Hepatocyte (in vitro differentiated cells): ENCODE measurements around the gene XG. TPM values are rescaled to one million over a fixed set of nuclear protein-coding genes. Genes with fewer than 3 reads are reported as not detected.
"Not testable (repeated sequence)": the region's sequence is repeated elsewhere in the genome, so short reads cannot be mapped to it uniquely, and the experiment has no call there.

Experiments
- DNase-seq: peaks from one replicate; pipeline ENCODE4 v3.0.0-alpha.2; 2016; ENCODE audit warnings: low spot score
- H2AFZ ChIP-seq: fragments of 200-600 bp; sonication (generic); 2 replicates; pipeline ENCODE4 v1.6.0; 2016; ENCODE audit warnings: antibody characterized with exemption, mild to moderate bottlenecking
- H3K27ac ChIP-seq: fragments of 200-600 bp; sonication (generic); 2 replicates; pipeline ENCODE4 v1.5.1; 2016; ENCODE audit warnings: mild to moderate bottlenecking
- H3K27me3 ChIP-seq: fragments of 200-600 bp; sonication (generic); 2 replicates; pipeline ENCODE4 v1.6.1; 2016
- H3K36me3 ChIP-seq: fragments of 200-600 bp; sonication (generic); replicated peaks from 2 replicates; pipeline ENCODE4 v1.5.1; 2016; ENCODE audit warnings: low read depth; ENCODE audit not compliant: insufficient read depth
- H3K4me1 ChIP-seq: fragments of 200-600 bp; sonication (generic); 2 replicates; pipeline ENCODE4 v1.5.1; 2016; ENCODE audit warnings: mild to moderate bottlenecking, moderate library complexity; ENCODE audit not compliant: insufficient read depth
- H3K4me2 ChIP-seq: fragments of 200-600 bp; sonication (generic); 2 replicates; pipeline ENCODE4 v1.6.0; 2016
- H3K4me3 ChIP-seq: fragments of 200-600 bp; sonication (generic); 2 replicates; pipeline ENCODE4 v1.5.1; 2016; ENCODE audit warnings: mild to moderate bottlenecking
- H3K79me2 ChIP-seq: fragments of 200-600 bp; sonication (generic); 2 replicates; pipeline ENCODE4 v1.6.0; 2017; ENCODE audit warnings: mild to moderate bottlenecking
- H3K9me2 ChIP-seq: fragments of 200-600 bp; sonication (generic); replicated peaks from 2 replicates; pipeline ENCODE4 v1.6.0; 2017; ENCODE audit warnings: mild to moderate bottlenecking; ENCODE audit not compliant: insufficient read depth
- H3K9me3 ChIP-seq: fragments of 200-600 bp; sonication (generic); 2 replicates; pipeline ENCODE4 v1.5.1; 2016; ENCODE audit warnings: low read depth, mild to moderate bottlenecking
- H4K20me1 ChIP-seq: fragments of 200-600 bp; sonication (generic); 2 replicates; pipeline ENCODE4 v1.6.0; 2016; ENCODE audit warnings: mild to moderate bottlenecking; ENCODE audit not compliant: insufficient read depth, poor library complexity, severe bottlenecking
- EZH2 ChIP-seq: fragments of 200-600 bp; sonication (generic); IDR thresholded peaks from 2 replicates; pipeline ENCODE4 v1.6.1; 2016; ENCODE audit warnings: antibody characterized with exemption, mild to moderate bottlenecking, borderline replicate concordance
- EZH2phosphoT487 ChIP-seq: fragments of 200-600 bp; sonication (generic); IDR thresholded peaks from one replicate; pipeline ENCODE4 v1.6.1; 2018; ENCODE audit warnings: antibody characterized with exemption, mild to moderate bottlenecking, low read depth, moderate library complexity; ENCODE audit not compliant: unreplicated experiment, severe bottlenecking
- WGBS: methylation state at CpG from one replicate; pipeline ENCODE4 v1.1.6; 2016; ENCODE audit warnings: low lambda C conversion rate; ENCODE audit errors: missing lambda C conversion rate; 5-methylcytosine and 5-hydroxymethylcytosine counted together
- polyA plus RNA-seq: library from polyadenylated mRNA; unstranded; fragments of >200 nt; fragmentation: Nextera tagmentation; extraction: Ambion mirVana; gene quantifications from 2 replicates; pipeline ENCODE4 v1.2.1, GENCODE V29; 2016
- total RNA-seq: library from RNA; depleted of rRNA; stranded (reverse); fragments of >200 nt; gene quantifications from 2 replicates; pipeline ENCODE4 v1.2.3, GENCODE V29; 2014
- TF ChIP-seq, protein P1 (sequence below): fragments of 200-600 bp; sonication (generic); IDR thresholded peaks from 2 replicates; pipeline ENCODE4 v1.5.1; 2016; ENCODE audit warnings: antibody characterized with exemption, mild to moderate bottlenecking; ENCODE audit not compliant: poor library complexity

The XG gene
- total and polyA plus RNA-seq, 2 experiments from 2014 or later: 0.53 to 0.64 TPM

DNA sequence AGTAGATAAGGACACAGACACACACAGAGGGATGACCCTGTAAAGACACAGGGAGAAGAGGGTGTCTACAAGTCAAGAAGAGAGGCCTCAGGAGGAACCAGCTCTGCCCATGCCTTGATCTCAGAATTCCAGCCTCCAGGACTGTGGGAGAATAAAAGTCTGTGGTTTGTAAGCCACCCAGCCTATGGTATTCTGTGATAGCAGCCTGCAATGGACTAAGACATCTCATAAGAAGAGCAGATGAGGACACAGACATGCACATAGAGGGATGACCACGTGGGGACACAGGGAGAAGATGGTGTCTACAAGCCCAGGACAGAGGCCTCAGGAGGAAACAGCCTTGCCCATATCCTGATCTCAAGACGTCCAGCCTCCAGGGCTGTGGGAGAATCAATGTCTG is 9.4 kb downstream of the XG start:
- Histone ChIP-seq H3K4me1 (no peaks in the 10 kb centered on the region), H2AFZ (no peak overlapping the region), H3K27ac (no peak overlapping the region), H3K4me2 (no peak overlapping the region), H3K4me3 (no peak overlapping the region), H4K20me1 (no peaks in the 10 kb centered on the region), H3K9me3 (no peaks in the 10 kb centered on the region), H3K9me2 (no peaks in the 10 kb centered on the region), H3K27me3 (no peaks in the 10 kb centered on the region), H3K36me3 (no peaks in the 10 kb centered on the region), H3K79me2 (no peaks in the 10 kb centered on the region)
- 87% methylated on average over 2 of the region's 2 CpGs for WGBS
- TF ChIP-seq, protein P1, sequence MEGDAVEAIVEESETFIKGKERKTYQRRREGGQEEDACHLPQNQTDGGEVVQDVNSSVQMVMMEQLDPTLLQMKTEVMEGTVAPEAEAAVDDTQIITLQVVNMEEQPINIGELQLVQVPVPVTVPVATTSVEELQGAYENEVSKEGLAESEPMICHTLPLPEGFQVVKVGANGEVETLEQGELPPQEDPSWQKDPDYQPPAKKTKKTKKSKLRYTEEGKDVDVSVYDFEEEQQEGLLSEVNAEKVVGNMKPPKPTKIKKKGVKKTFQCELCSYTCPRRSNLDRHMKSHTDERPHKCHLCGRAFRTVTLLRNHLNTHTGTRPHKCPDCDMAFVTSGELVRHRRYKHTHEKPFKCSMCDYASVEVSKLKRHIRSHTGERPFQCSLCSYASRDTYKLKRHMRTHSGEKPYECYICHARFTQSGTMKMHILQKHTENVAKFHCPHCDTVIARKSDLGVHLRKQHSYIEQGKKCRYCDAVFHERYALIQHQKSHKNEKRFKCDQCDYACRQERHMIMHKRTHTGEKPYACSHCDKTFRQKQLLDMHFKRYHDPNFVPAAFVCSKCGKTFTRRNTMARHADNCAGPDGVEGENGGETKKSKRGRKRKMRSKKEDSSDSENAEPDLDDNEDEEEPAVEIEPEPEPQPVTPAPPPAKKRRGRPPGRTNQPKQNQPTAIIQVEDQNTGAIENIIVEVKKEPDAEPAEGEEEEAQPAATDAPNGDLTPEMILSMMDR: no peak
- TF ChIP-seq EZH2phosphoT487 (no peak), EZH2 (no peak)
- no peak for DNase-seq

DNA sequence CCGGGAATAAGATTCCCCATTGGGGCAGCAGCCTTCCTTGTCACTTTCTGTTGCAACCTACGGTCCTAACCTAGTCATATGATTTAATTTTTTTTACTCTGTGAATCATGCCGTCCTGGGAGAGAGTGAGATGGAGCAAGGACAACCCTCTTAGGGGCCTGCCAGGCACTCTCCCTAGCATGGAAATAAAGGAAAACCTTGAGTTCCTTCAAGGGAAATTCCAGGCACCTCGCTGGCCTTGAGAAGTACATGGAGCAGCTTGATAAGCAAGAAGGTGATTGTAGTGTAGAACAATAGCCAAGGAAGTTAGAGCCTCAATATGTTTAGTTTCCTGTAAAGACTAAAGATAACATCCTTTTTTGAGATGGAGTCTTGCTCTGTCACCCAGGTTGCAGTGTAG is 10.8 kb downstream of the XG start:
- H2AFZ ChIP-seq, H3K27me3 ChIP-seq, H3K36me3 ChIP-seq, H3K4me3 ChIP-seq, H3K79me2 ChIP-seq, H3K4me1 ChIP-seq, H3K4me2 ChIP-seq, H3K9me2 ChIP-seq, H4K20me1 ChIP-seq, H3K9me3 ChIP-seq: not testable (repeated sequence)
- WGBS: 74% methylated on average over 4 of the region's 4 CpGs
- peak overlapping the region; percentile 55 for H3K27ac ChIP-seq
- peak; percentile 52 for DNase-seq

DNA sequence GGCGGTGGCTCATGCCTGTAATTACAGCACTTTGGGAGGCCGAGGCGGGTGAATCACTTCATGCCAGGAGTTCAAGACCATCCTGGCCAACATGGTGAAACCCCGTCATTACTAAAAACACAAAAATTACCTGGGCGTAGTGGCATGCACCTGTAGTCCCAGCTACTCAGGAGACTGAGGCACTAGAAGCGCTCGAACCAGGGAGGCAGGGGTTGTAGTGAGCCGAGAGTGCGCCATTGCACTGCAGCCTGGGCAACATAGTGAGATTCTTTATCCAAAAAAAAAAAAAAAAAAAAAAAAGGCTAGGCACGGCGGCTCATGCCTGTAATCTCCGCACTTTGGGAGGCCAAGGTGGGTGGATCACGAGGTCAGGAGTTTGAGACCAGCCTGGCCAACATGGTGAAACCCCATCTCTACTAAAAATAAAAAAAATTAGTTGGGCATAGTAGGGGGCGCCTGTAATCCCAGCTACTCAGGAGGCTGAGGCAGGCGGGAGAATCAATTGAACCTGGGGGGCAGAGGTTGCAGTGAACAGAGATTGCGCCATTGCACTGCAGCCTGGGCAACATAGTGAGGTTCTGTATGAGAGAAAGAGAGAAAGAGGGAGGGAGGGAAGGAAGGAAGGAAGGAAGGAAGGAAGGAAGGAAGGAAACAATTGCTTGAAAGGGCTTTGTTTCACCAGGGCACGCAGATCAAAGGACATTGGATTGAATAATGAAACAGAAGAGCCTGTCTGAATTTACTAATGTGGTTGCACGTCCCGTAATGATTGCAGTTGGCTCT is 13.1 kb downstream of the XG start:
- WGBS: 92% methylated on average over 19 of the region's 19 CpGs
- not testable (repeated sequence) for H3K79me2 ChIP-seq, H2AFZ ChIP-seq, H3K4me3 ChIP-seq, H3K9me3 ChIP-seq, DNase-seq, H3K9me2 ChIP-seq, H3K27me3 ChIP-seq, H3K4me2 ChIP-seq, H3K36me3 ChIP-seq, H4K20me1 ChIP-seq, H3K27ac ChIP-seq
- H3K4me1 ChIP-seq: peaks cover 16% of the 10 kb centered on the region

DNA sequence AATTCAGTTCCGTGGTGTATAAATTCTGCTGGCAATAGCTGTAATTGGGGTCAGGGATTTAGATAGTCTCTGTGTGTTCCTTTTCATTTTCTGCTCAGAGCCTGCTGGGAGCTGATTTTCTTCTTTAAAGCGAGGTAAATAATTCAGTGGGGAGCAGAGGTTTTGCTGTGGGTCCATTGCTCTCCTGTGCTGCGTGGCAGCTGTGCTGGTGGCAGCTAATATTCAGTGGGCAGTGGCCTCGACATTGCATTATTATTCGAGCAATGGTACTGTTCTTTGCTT is 13.7 kb downstream of the XG start:
- 83% methylated on average over 5 of the region's 5 CpGs for WGBS

More for the DNA sequence above, 13.7 kb downstream of the XG start:
- Histone ChIP-seq H2AFZ (no peak overlapping the region), H3K4me2 (no peak overlapping the region), H3K36me3 (no peaks in the 10 kb centered on the region), H4K20me1 (no peaks in the 10 kb centered on the region), H3K79me2 (no peaks in the 10 kb centered on the region), H3K9me2 (no peaks in the 10 kb centered on the region), H3K4me1 (peaks cover 16% of the 10 kb centered on the region), H3K9me3 (no peaks in the 10 kb centered on the region), H3K27ac (no peak overlapping the region), H3K4me3 (no peak overlapping the region), H3K27me3 (no peaks in the 10 kb centered on the region)
- TF ChIP-seq EZH2 (no peak), EZH2phosphoT487 (no peak)
- TF ChIP-seq, protein P1: no peak
- no peak for DNase-seq
